ENCODE results near the gene CLEC2D.
"Not testable (repeated sequence)": the region's sequence is repeated elsewhere in the genome, so short reads cannot be mapped to it uniquely, and the experiment has no call there.

Gene CLEC2D

GRCh38 chr12:9698681-9699080, 29.2 kb downstream of the CLEC2D start:
- H3K4me3 ChIP-seq (ENCODE audit: low read length in 2 of 2) = no peak overlapping the region
- no peaks in the 10 kb centered on the region for H3K4me1 ChIP-seq (ENCODE audit: control insufficient read depth in 2 of 2, insufficient read depth in 2 of 2, low read length in 2 of 2)
- peaks cover 0 to 7% of the 10 kb centered on the region in 2 donors for H3K36me3 ChIP-seq (ENCODE audit: control insufficient read depth in 2 of 2, insufficient read depth in 2 of 2, low read length in 2 of 2)
- no peaks in the 10 kb centered on the region for H3K9me3 ChIP-seq (ENCODE audit: control insufficient read depth in 2 of 2, low read length in 2 of 2)
- no peak overlapping the region for H3K27ac ChIP-seq (ENCODE audit: low read depth in 2 of 2, low read length in 2 of 2)
- H3K9ac ChIP-seq (ENCODE audit: low read depth in 1 of 2, low read length in 2 of 2) = no peak overlapping the region
- no peaks in the 10 kb centered on the region for H3K27me3 ChIP-seq (ENCODE audit: control insufficient read depth in 2 of 2, insufficient read depth in 2 of 2, low read length in 2 of 2)

- Histone ChIP-seq H3K27me3 (ENCODE audit: control insufficient read depth in 2 of 2, insufficient read depth in 2 of 2, low read length in 2 of 2) (no peaks in the 10 kb centered on the region), H3K9ac (ENCODE audit: low read depth in 1 of 2, low read length in 2 of 2) (no peak overlapping the region), H3K36me3 (ENCODE audit: control insufficient read depth in 2 of 2, insufficient read depth in 2 of 2, low read length in 2 of 2) (peaks cover 0 to 7% of the 10 kb centered on the region in 2 donors), H3K9me3 (ENCODE audit: control insufficient read depth in 2 of 2, low read length in 2 of 2) (no peaks in the 10 kb centered on the region), H3K4me3 (ENCODE audit: low read length in 2 of 2) (no peak overlapping the region), H3K27ac (ENCODE audit: low read depth in 2 of 2, low read length in 2 of 2) (no peak overlapping the region), H3K4me1 (ENCODE audit: control insufficient read depth in 2 of 2, insufficient read depth in 2 of 2, low read length in 2 of 2) (no peaks in the 10 kb centered on the region)
These were observed 29.9 kb downstream of the CLEC2D start for GRCh38 chr12:9699269-9699897.

- Histone ChIP-seq H3K9me3 (ENCODE audit: control insufficient read depth in 2 of 2, low read length in 2 of 2) (no peaks in the 10 kb centered on the region), H3K4me1 (ENCODE audit: control insufficient read depth in 2 of 2, insufficient read depth in 2 of 2, low read length in 2 of 2) (no peaks in the 10 kb centered on the region), H3K27ac (ENCODE audit: low read depth in 2 of 2, low read length in 2 of 2) (no peak overlapping the region), H3K9ac (ENCODE audit: low read depth in 1 of 2, low read length in 2 of 2) (no peak overlapping the region), H3K27me3 (ENCODE audit: control insufficient read depth in 2 of 2, insufficient read depth in 2 of 2, low read length in 2 of 2) (no peaks in the 10 kb centered on the region), H3K4me3 (ENCODE audit: low read length in 2 of 2) (no peak overlapping the region), H3K36me3 (ENCODE audit: control insufficient read depth in 2 of 2, insufficient read depth in 2 of 2, low read length in 2 of 2) (peaks cover 0 to 6% of the 10 kb centered on the region in 2 donors)
These were observed 30.5 kb downstream of the CLEC2D start for GRCh38 chr12:9699898-9700605.

- no peak overlapping the region for H3K27ac ChIP-seq (ENCODE audit: low read depth in 2 of 2, low read length in 2 of 2)
- H3K4me1 ChIP-seq (ENCODE audit: control insufficient read depth in 2 of 2, insufficient read depth in 2 of 2, low read length in 2 of 2) = no peaks in the 10 kb centered on the region
- H3K27me3 ChIP-seq (ENCODE audit: control insufficient read depth in 2 of 2, insufficient read depth in 2 of 2, low read length in 2 of 2) = no peaks in the 10 kb centered on the region
- H3K4me3 ChIP-seq (ENCODE audit: low read length in 2 of 2) = no peak overlapping the region
- H3K9ac ChIP-seq (ENCODE audit: low read depth in 1 of 2, low read length in 2 of 2) = no peak overlapping the region
- no peaks in the 10 kb centered on the region for H3K9me3 ChIP-seq (ENCODE audit: control insufficient read depth in 2 of 2, low read length in 2 of 2)
- peaks cover 0 to under 1% of the 10 kb centered on the region in 2 donors for H3K36me3 ChIP-seq (ENCODE audit: control insufficient read depth in 2 of 2, insufficient read depth in 2 of 2, low read length in 2 of 2)
These were observed 31.1 kb downstream of the CLEC2D start for GRCh38 chr12:9700606-9700956.

GRCh38 chr12:9701380-9702154, 32.1 kb downstream of the CLEC2D start:
- H3K36me3 ChIP-seq (ENCODE audit: control insufficient read depth in 2 of 2, insufficient read depth in 2 of 2, low read length in 2 of 2) = no peaks in the 10 kb centered on the region
- H3K9ac ChIP-seq (ENCODE audit: low read depth in 1 of 2, low read length in 2 of 2) = no peak overlapping the region
- no peaks in the 10 kb centered on the region for H3K4me1 ChIP-seq (ENCODE audit: control insufficient read depth in 2 of 2, insufficient read depth in 2 of 2, low read length in 2 of 2)
- no peaks in the 10 kb centered on the region for H3K9me3 ChIP-seq (ENCODE audit: control insufficient read depth in 2 of 2, low read length in 2 of 2)
- no peak overlapping the region for H3K27ac ChIP-seq (ENCODE audit: low read depth in 2 of 2, low read length in 2 of 2)
- H3K27me3 ChIP-seq (ENCODE audit: control insufficient read depth in 2 of 2, insufficient read depth in 2 of 2, low read length in 2 of 2) = no peaks in the 10 kb centered on the region
- H3K4me3 ChIP-seq (ENCODE audit: low read length in 2 of 2) = no peak overlapping the region

- no peak overlapping the region for H3K4me3 ChIP-seq (ENCODE audit: low read length in 2 of 2)
- no peaks in the 10 kb centered on the region for H3K4me1 ChIP-seq (ENCODE audit: control insufficient read depth in 2 of 2, insufficient read depth in 2 of 2, low read length in 2 of 2)
- H3K27ac ChIP-seq (ENCODE audit: low read depth in 2 of 2, low read length in 2 of 2) = no peak overlapping the region
- H3K9ac ChIP-seq (ENCODE audit: low read depth in 1 of 2, low read length in 2 of 2) = no peak overlapping the region
- H3K36me3 ChIP-seq (ENCODE audit: control insufficient read depth in 2 of 2, insufficient read depth in 2 of 2, low read length in 2 of 2) = no peaks in the 10 kb centered on the region
- H3K27me3 ChIP-seq (ENCODE audit: control insufficient read depth in 2 of 2, insufficient read depth in 2 of 2, low read length in 2 of 2) = no peaks in the 10 kb centered on the region
- H3K9me3 ChIP-seq (ENCODE audit: control insufficient read depth in 2 of 2, low read length in 2 of 2) = no peaks in the 10 kb centered on the region
These were observed 32.7 kb downstream of the CLEC2D start for GRCh38 chr12:9702255-9702654.

GRCh38 chr12:9704561-9704960, 35.0 kb downstream of the CLEC2D start:
- not testable (repeated sequence) for H3K4me3 ChIP-seq (ENCODE audit: low read length in 2 of 2); H3K9ac ChIP-seq (ENCODE audit: low read depth in 1 of 2, low read length in 2 of 2); H3K4me1 ChIP-seq (ENCODE audit: control insufficient read depth in 2 of 2, insufficient read depth in 2 of 2, low read length in 2 of 2); H3K27me3 ChIP-seq (ENCODE audit: control insufficient read depth in 2 of 2, insufficient read depth in 2 of 2, low read length in 2 of 2); H3K36me3 ChIP-seq (ENCODE audit: control insufficient read depth in 2 of 2, insufficient read depth in 2 of 2, low read length in 2 of 2); H3K9me3 ChIP-seq (ENCODE audit: control insufficient read depth in 2 of 2, low read length in 2 of 2); H3K27ac ChIP-seq (ENCODE audit: low read depth in 2 of 2, low read length in 2 of 2)

GRCh38 chr12:9706086-9706685, 36.7 kb downstream of the CLEC2D start:
- H3K36me3 ChIP-seq (ENCODE audit: control insufficient read depth in 2 of 2, insufficient read depth in 2 of 2, low read length in 2 of 2) = no peaks in the 10 kb centered on the region
- H3K27ac ChIP-seq (ENCODE audit: low read depth in 2 of 2, low read length in 2 of 2) = no peak overlapping the region
- no peak overlapping the region for H3K4me3 ChIP-seq (ENCODE audit: low read length in 2 of 2)
- H3K9me3 ChIP-seq (ENCODE audit: control insufficient read depth in 2 of 2, low read length in 2 of 2) = no peaks in the 10 kb centered on the region
- H3K9ac ChIP-seq (ENCODE audit: low read depth in 1 of 2, low read length in 2 of 2) = no peak overlapping the region
- H3K27me3 ChIP-seq (ENCODE audit: control insufficient read depth in 2 of 2, insufficient read depth in 2 of 2, low read length in 2 of 2) = no peaks in the 10 kb centered on the region
- H3K4me1 ChIP-seq (ENCODE audit: control insufficient read depth in 2 of 2, insufficient read depth in 2 of 2, low read length in 2 of 2) = peaks cover 2 to 4% of the 10 kb centered on the region in 2 donors

- peaks cover 4 to 5% of the 10 kb centered on the region in 2 donors for H3K4me1 ChIP-seq (ENCODE audit: control insufficient read depth in 2 of 2, insufficient read depth in 2 of 2, low read length in 2 of 2)
- no peak overlapping the region for H3K4me3 ChIP-seq (ENCODE audit: low read length in 2 of 2)
- no peaks in the 10 kb centered on the region for H3K27me3 ChIP-seq (ENCODE audit: control insufficient read depth in 2 of 2, insufficient read depth in 2 of 2, low read length in 2 of 2)
- H3K9me3 ChIP-seq (ENCODE audit: control insufficient read depth in 2 of 2, low read length in 2 of 2) = no peaks in the 10 kb centered on the region
- no peak overlapping the region for H3K9ac ChIP-seq (ENCODE audit: low read depth in 1 of 2, low read length in 2 of 2)
- no peak overlapping the region for H3K27ac ChIP-seq (ENCODE audit: low read depth in 2 of 2, low read length in 2 of 2)
- no peaks in the 10 kb centered on the region for H3K36me3 ChIP-seq (ENCODE audit: control insufficient read depth in 2 of 2, insufficient read depth in 2 of 2, low read length in 2 of 2)
These were observed 37.8 kb downstream of the CLEC2D start for GRCh38 chr12:9707356-9707755.

Data from mucosa of rectum (tissue), 2 donors.